DND-41 (cell line): ENCODE results near the gene STARD8.

Experiments
- CTCF ChIP-seq: IDR thresholded peaks from 2 replicates; pipeline ENCODE4 v1.5.1; 2012; ENCODE audit warnings: borderline replicate concordance, low read length, moderate library complexity, mild to moderate bottlenecking; ENCODE audit not compliant: poor library complexity, severe bottlenecking; ENCODE audit errors: extremely low read depth
- EZH2 ChIP-seq: IDR thresholded peaks from 3 replicates; pipeline ENCODE4 v1.6.1; 2012; ENCODE audit warnings: borderline replicate concordance, low read depth, mild to moderate bottlenecking, moderate library complexity, low read length, inconsistent platforms; ENCODE audit not compliant: severe bottlenecking

DNA sequence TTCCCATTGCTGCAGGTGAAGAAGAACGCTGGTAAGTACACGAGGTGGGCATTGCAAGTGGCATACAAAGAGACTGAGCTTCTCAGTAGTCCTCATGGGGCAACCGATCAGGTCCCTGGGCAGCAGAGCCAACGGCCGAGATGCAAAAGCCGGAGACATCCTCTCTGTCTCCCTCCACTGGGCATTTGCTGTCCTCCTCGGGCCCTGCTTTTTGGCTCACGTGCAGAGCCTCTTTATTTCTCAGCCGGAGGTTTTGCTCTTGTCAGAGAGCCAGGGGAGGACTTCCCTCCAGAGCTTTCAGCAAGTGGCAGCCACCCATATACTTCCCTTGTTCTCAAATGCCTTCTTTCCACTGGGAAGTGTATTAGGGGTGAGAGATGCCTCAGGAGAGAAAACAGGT lies 18.0 kb downstream of the STARD8 start:
- no peak for TF ChIP-seq CTCF
- TF ChIP-seq EZH2: no peak
